ENCODE data around the gene KCNK5.

DNA sequence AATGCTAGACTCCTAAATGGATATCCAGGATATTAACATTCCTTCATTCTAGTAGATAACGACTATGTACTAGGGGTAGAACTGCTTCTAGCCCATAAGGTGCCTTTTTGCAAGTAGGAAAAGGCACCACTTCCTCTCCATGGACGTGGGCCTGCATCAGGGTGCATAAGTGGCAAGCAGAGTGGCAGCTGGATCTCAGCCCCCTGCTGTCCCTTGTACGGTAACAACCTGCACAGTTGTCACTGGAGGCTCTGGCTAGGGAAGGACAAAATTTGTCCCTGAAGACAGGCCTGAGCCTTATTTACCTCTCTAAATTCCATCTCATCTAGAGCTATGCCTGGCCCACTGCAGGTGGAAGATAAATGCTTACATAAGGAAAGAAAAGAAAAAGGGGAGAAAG lies 71.8 kb downstream of the KCNK5 start:
- no peak for TF ChIP-seq POLR2A (IDR thresholded peaks at IDR 0.05)
- TF ChIP-seq, protein P1, sequence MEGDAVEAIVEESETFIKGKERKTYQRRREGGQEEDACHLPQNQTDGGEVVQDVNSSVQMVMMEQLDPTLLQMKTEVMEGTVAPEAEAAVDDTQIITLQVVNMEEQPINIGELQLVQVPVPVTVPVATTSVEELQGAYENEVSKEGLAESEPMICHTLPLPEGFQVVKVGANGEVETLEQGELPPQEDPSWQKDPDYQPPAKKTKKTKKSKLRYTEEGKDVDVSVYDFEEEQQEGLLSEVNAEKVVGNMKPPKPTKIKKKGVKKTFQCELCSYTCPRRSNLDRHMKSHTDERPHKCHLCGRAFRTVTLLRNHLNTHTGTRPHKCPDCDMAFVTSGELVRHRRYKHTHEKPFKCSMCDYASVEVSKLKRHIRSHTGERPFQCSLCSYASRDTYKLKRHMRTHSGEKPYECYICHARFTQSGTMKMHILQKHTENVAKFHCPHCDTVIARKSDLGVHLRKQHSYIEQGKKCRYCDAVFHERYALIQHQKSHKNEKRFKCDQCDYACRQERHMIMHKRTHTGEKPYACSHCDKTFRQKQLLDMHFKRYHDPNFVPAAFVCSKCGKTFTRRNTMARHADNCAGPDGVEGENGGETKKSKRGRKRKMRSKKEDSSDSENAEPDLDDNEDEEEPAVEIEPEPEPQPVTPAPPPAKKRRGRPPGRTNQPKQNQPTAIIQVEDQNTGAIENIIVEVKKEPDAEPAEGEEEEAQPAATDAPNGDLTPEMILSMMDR (IDR thresholded peaks at IDR 0.05): no peak

All from uterus (tissue), 2 donors.